Measurements from ENCODE around the gene TAF1D.
"Not testable (repeated sequence)": the region's sequence is repeated elsewhere in the genome, so short reads cannot be mapped to it uniquely, and the experiment has no call there.

The TAF1D gene, protein sequence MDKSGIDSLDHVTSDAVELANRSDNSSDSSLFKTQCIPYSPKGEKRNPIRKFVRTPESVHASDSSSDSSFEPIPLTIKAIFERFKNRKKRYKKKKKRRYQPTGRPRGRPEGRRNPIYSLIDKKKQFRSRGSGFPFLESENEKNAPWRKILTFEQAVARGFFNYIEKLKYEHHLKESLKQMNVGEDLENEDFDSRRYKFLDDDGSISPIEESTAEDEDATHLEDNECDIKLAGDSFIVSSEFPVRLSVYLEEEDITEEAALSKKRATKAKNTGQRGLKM

GRCh38 chr11:93741094-93741881, at the start of gene TAF1D, which contains the start of gene C11orf54:
TSS of gene TAF1D (minus strand) at chr11:93741495. CDS start at chr11:93739304, 2,191 bp downstream.
TSS of gene C11orf54 (plus strand) at chr11:93741672. CDS start at chr11:93747394, 5,722 bp downstream.
- Mint-ChIP-seq H3K36me3 (peaks cover 59% of the 10 kb centered on the region), H3K4me1 (peaks cover 42% of the 10 kb centered on the region)

DNA sequence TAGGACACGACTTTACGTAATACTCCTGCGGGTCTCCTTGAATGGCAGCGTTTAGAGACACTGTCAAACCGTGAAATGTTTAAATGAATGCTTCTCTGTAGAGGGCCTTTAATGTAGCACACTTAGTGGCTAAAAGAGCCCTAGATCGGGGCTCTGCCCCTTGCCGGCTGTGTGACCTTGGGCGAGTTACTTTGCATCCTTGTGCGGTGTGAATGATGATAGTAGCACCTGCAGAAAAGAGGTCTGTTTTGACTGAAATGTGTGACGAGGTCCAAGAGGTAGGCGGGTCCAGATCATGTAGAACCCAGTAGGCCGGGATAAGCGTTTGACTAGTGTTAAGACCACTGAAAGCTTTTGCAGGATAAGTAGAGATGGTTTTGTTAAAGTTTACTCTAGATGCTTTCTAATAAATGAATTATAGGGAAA, 43.7 kb upstream of the TAF1D start:
- Mint-ChIP-seq H3K4me3 (peak overlapping the region; percentile 87), H3K27me3 (no peaks in the 10 kb centered on the region), H3K4me1 (peaks cover 39% of the 10 kb centered on the region), H3K27ac (peak overlapping the region; percentile 80), H3K36me3 (peaks cover 17% of the 10 kb centered on the region), H3K9me3 (no peaks in the 10 kb centered on the region)
- ATAC-seq: peak; percentile 3

More at GRCh38 chr11:93741094-93741881, at the start of gene TAF1D, which contains the start of gene C11orf54:
- peak within 1 kb of the TSS; percentile 97 for H3K4me3 Mint-ChIP-seq
- ATAC-seq: peak; percentile 96
- H3K27ac Mint-ChIP-seq: peak within 1 kb of the TSS; percentile 98
- no peaks in the 10 kb centered on the region for H3K9me3 Mint-ChIP-seq
- no peaks in the 10 kb centered on the region for H3K27me3 Mint-ChIP-seq

- peak; percentile 98 for ATAC-seq
- H3K4me1 Mint-ChIP-seq: peaks cover 39% of the 10 kb centered on the region
- no peaks in the 10 kb centered on the region for H3K9me3 Mint-ChIP-seq
- H3K27ac Mint-ChIP-seq: peak within 1 kb of the TSS; percentile 80
- H3K36me3 Mint-ChIP-seq: peaks cover 14% of the 10 kb centered on the region
- H3K4me3 Mint-ChIP-seq: peak within 1 kb of the TSS; percentile 87
- H3K27me3 Mint-ChIP-seq: no peaks in the 10 kb centered on the region
These were observed 43.0 kb upstream of the TAF1D start, which contains the start of gene MED17 for GRCh38 chr11:93784145-93784934. TSS of gene MED17 (plus strand) at chr11:93784282. CDS start at chr11:93784514, 232 bp downstream.

- ATAC-seq: peak; percentile 74
- Mint-ChIP-seq H3K27ac (peak overlapping the region; percentile 80), H3K4me1 (peaks cover 39% of the 10 kb centered on the region), H3K27me3 (no peaks in the 10 kb centered on the region), H3K4me3 (peak overlapping the region; percentile 87), H3K36me3 (peaks cover 14% of the 10 kb centered on the region), H3K9me3 (no peaks in the 10 kb centered on the region)
These were observed 42.5 kb upstream of the TAF1D start for GRCh38 chr11:93783765-93784144.

GRCh38 chr11:93783362-93783761, 42.1 kb upstream of the TAF1D start:
- Mint-ChIP-seq H3K4me1 (peaks cover 39% of the 10 kb centered on the region), H3K27me3 (no peaks in the 10 kb centered on the region), H3K9me3 (no peaks in the 10 kb centered on the region), H3K36me3 (peaks cover 14% of the 10 kb centered on the region), H3K27ac (peak overlapping the region; percentile 80), H3K4me3 (peak overlapping the region; percentile 87)
- ATAC-seq: no peak

- Mint-ChIP-seq H3K36me3 (peaks cover 15% of the 10 kb centered on the region), H3K9me3 (peaks cover 3% of the 10 kb centered on the region), H3K27me3 (no peaks in the 10 kb centered on the region), H3K4me1 (no peaks in the 10 kb centered on the region), H3K4me3 (no peak overlapping the region), H3K27ac (no peak overlapping the region)
- no peak for ATAC-seq
These were observed 34.0 kb upstream of the TAF1D start for GRCh38 chr11:93775289-93775688.

GRCh38 chr11:93774560-93774959, 33.3 kb upstream of the TAF1D start:
- not testable (repeated sequence) for ATAC-seq, H3K4me3 Mint-ChIP-seq, H3K27me3 Mint-ChIP-seq, H3K9me3 Mint-ChIP-seq, H3K4me1 Mint-ChIP-seq, H3K27ac Mint-ChIP-seq
- peaks cover 15% of the 10 kb centered on the region for H3K36me3 Mint-ChIP-seq

DNA sequence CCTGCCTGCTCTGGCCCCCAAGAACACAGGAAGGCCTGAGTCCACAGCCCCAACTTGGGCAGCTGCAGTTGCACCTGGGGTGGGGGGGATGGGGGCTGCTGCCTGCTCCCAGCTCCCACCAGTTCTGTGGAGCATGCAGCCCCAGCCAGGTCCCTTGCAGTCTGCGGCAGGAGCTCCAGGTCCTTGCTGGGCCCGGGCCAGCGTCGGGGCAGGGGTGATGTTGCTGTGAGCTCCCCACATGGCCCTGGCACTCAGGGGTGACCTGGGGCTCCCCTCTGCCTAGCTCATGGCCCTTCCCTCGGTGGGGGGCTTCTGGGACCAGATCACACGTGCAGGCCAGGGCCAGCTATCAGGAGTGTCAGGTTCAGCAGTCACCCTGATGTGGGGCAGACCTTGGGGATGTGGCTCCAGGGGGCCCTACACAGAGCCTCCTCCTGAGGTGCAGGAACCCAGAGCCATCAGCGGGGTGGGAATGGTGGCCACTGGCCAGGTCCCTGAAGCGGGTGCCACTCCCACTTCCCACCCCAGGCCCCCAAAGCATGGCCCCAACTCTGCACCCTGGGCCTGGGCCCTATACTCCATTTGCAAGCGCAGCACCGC, 32.4 kb upstream of the TAF1D start:
- Mint-ChIP-seq H3K9me3 (peaks cover 3% of the 10 kb centered on the region), H3K4me1 (no peaks in the 10 kb centered on the region), H3K4me3 (no peak overlapping the region), H3K27ac (no peak overlapping the region), H3K27me3 (no peaks in the 10 kb centered on the region), H3K36me3 (peaks cover 15% of the 10 kb centered on the region)
- ATAC-seq: no peak

GRCh38 chr11:93773045-93773477, 31.8 kb upstream of the TAF1D start:
- Mint-ChIP-seq H3K27me3 (no peaks in the 10 kb centered on the region), H3K4me1 (no peaks in the 10 kb centered on the region), H3K4me3 (no peak overlapping the region), H3K9me3 (peaks cover 3% of the 10 kb centered on the region), H3K27ac (no peak overlapping the region), H3K36me3 (peaks cover 17% of the 10 kb centered on the region)
- ATAC-seq: no peak

GRCh38 chr11:93772123-93772522, 30.8 kb upstream of the TAF1D start:
- peaks cover 21% of the 10 kb centered on the region for H3K36me3 Mint-ChIP-seq
- ATAC-seq: no peak
- peaks cover 5% of the 10 kb centered on the region for H3K9me3 Mint-ChIP-seq
- no peaks in the 10 kb centered on the region for H3K4me1 Mint-ChIP-seq
- no peaks in the 10 kb centered on the region for H3K27me3 Mint-ChIP-seq
- H3K4me3 Mint-ChIP-seq: no peak overlapping the region
- no peak overlapping the region for H3K27ac Mint-ChIP-seq

DNA sequence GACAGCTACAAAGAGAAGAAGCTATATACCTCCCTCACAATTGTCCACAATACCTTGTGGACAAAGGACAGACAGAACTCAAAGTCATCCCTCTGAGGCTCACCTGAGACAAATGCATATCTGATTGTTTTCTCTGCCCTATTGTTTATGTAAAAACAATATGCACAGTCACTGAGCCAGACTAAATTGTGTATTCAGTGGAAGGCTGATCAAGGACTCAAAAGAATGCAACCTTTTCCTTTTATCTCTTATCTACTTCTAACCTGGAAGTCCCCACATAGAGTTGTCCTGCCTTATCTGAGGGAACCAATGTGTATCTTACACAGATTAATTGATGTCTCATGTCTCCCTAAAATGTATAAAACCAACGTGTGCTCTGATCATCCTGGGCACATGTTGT, 28.9 kb upstream of the TAF1D start:
- Mint-ChIP-seq H3K9me3 (peaks cover 8% of the 10 kb centered on the region), H3K27ac (no peak overlapping the region), H3K27me3 (no peaks in the 10 kb centered on the region), H3K4me3 (no peak overlapping the region), H3K4me1 (no peaks in the 10 kb centered on the region), H3K36me3 (peaks cover 39% of the 10 kb centered on the region)
- ATAC-seq: no peak

DNA sequence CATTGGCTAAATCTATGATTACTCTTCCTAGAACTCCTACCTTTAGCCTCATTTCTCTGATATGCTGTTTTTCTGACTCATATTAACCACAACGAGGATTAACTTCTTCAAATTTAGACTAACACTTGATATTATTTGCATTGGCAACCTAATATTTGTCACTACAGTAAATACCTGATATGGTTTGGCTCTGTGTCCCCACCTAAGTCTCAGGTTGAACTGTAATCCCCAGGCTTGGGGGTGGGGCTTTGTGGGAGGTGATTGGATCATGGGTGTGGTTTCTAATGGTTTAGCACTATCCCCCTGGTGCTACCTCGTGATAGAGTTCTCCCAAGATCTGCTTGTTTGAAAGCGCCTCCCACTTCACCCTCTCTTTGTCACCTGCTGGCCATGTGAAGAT, 25.7 kb upstream of the TAF1D start:
- ATAC-seq: no peak
- Mint-ChIP-seq H3K9me3 (peaks cover 5% of the 10 kb centered on the region), H3K27me3 (no peaks in the 10 kb centered on the region), H3K4me3 (no peak overlapping the region), H3K4me1 (no peaks in the 10 kb centered on the region), H3K27ac (no peak overlapping the region), H3K36me3 (peaks cover 31% of the 10 kb centered on the region)

DNA sequence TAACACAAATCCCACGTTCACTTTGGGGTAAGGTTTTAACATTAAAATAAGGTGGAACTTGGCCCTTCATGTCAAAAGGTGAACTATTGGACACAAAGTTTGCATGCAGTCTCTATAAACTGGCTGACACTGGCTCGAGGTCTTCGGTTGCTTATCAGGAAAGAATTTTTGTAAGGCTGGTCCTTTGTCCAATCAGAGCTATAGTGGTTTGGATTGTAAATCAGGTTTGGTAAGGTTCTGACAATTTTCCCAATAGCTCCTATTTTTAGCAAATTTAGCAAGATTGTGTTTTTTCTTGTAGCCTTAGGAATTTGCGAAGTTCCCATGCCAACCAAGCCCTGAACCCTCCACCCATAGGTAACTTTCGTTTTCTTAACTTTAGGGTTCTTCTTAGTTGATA, 25.2 kb upstream of the TAF1D start:
- H3K9me3 Mint-ChIP-seq: peaks cover 5% of the 10 kb centered on the region
- H3K36me3 Mint-ChIP-seq: peaks cover 26% of the 10 kb centered on the region
- no peak overlapping the region for H3K27ac Mint-ChIP-seq
- H3K27me3 Mint-ChIP-seq: no peaks in the 10 kb centered on the region
- H3K4me1 Mint-ChIP-seq: no peaks in the 10 kb centered on the region
- ATAC-seq: no peak
- H3K4me3 Mint-ChIP-seq: no peak overlapping the region

- H3K27ac Mint-ChIP-seq: no peak overlapping the region
- no peaks in the 10 kb centered on the region for H3K4me1 Mint-ChIP-seq
- H3K27me3 Mint-ChIP-seq: no peaks in the 10 kb centered on the region
- H3K36me3 Mint-ChIP-seq: peaks cover 30% of the 10 kb centered on the region
- no peak overlapping the region for H3K4me3 Mint-ChIP-seq
- H3K9me3 Mint-ChIP-seq: peaks cover 5% of the 10 kb centered on the region
- no peak for ATAC-seq
These were observed 24.3 kb upstream of the TAF1D start for GRCh38 chr11:93765551-93765950.

GRCh38 chr11:93761910-93762309, 20.6 kb upstream of the TAF1D start:
- Mint-ChIP-seq H3K27me3 (no peaks in the 10 kb centered on the region), H3K4me1 (peaks cover 3% of the 10 kb centered on the region), H3K27ac (no peak overlapping the region), H3K36me3 (peaks cover 41% of the 10 kb centered on the region), H3K9me3 (peaks cover 2% of the 10 kb centered on the region), H3K4me3 (no peak overlapping the region)
- no peak for ATAC-seq

Data from stimulated activated memory B cell treated with anti-CD40 and anti-IgM and Interleukin-4, amounts not matched to agents 10 μg/mL and 1 μg/mL and 100 μg/mL, for 72 hours (primary cell).